SK-N-SH (cell line): ENCODE results near the gene SBF2. TPM values are rescaled to one million over a fixed set of nuclear protein-coding genes. Genes with fewer than 3 reads are reported as not detected.
"Not testable (repeated sequence)": the region's sequence is repeated elsewhere in the genome, so short reads cannot be mapped to it uniquely, and the experiment has no call there.

Source experiments
- CTCF ChIA-PET: fragments of 300-600, 350-600 bp; formaldehyde crosslinking; extraction: SDS; loops from one replicate; lab custom pipeline; 2021; lab: Yijun Ruan, JAX
- POLR2A ChIA-PET: fragments of 350-600 bp; sonication (Branson Sonifier 250); formaldehyde crosslinking; extraction: SDS; loops from one replicate; lab custom pipeline; 2020; ENCODE audit warnings: antibody characterized with exemption, inconsistent platforms; lab: Yijun Ruan, JAX
- DNase-seq: peaks from one replicate; pipeline ENCODE4 v3.0.0; 2012
- H2AFZ ChIP-seq: fragments of 200-600 bp; sonication (generic); 2 replicates; pipeline ENCODE4 v1.8.1; 2016; ENCODE audit warnings: antibody characterized with exemption, mild to moderate bottlenecking, low read depth
- H3F3A ChIP-seq: fragments of 200-600 bp; sonication (generic); replicated peaks from 2 replicates; pipeline ENCODE3; 2016; ENCODE audit warnings: antibody characterized with exemption, mild to moderate bottlenecking; ENCODE audit not compliant: insufficient read depth
- H3K27ac ChIP-seq, 2 experiments: fragments of 200-500 bp in 1 of 2; fragments of 200-600 bp in 1 of 2; sonication (Bioruptor generic) in 1 of 2; sonication (generic), shearing (Covaris generic) in 1 of 2; 2 replicates each; pipeline versions ENCODE4 v1.5.1 to v1.6.1; 2014 to 2016; ENCODE audit warnings: low read depth in 2 of 2, inconsistent platforms in 1 of 2, low read length in 1 of 2, mild to moderate bottlenecking in 1 of 2, mixed read lengths in 1 of 2
- H3K27me3 ChIP-seq: fragments of 200-600 bp; sonication (generic), shearing (Covaris generic); 2 replicates; pipeline ENCODE4 v1.6.1; 2016; ENCODE audit warnings: mixed run types; ENCODE audit not compliant: insufficient read depth
- H3K36me3 ChIP-seq, 2 experiments: fragments of 200-500 bp in 1 of 2; fragments of 200-600 bp in 1 of 2; sonication (Bioruptor generic) in 1 of 2; sonication (generic) in 1 of 2; replicated peaks in 1 of 2; 2 replicates each; pipeline versions ENCODE3 to v1.5.1; 2014 to 2016; ENCODE audit warnings: low read length in 1 of 2, mild to moderate bottlenecking in 1 of 2; ENCODE audit not compliant: insufficient read depth in 2 of 2, control insufficient read depth in 1 of 2
- H3K4me1 ChIP-seq, 2 experiments: fragments of 200-500 bp in 1 of 2; fragments of 200-600 bp in 1 of 2; sonication (Bioruptor generic) in 1 of 2; sonication (generic), shearing (Covaris generic) in 1 of 2; 2 replicates each; pipeline versions ENCODE4 v1.5.1 to v1.6.1; 2014 to 2016; ENCODE audit warnings: low read depth in 1 of 2, low read length in 1 of 2, mixed run types in 1 of 2; ENCODE audit not compliant: insufficient read depth in 2 of 2, control insufficient read depth in 1 of 2
- H3K4me2 ChIP-seq: fragments of 200-600 bp; sonication (generic), shearing (Covaris generic); 2 replicates; pipeline ENCODE4 v1.6.1; 2017; ENCODE audit warnings: mixed run types
- H3K4me3 ChIP-seq, 2 experiments: fragments of 200-500 bp in 1 of 2; fragments of 200-600 bp in 1 of 2; sonication (Bioruptor generic) in 1 of 2; sonication (generic), shearing (Covaris generic) in 1 of 2; 2 replicates each; pipeline versions ENCODE4 v1.5.1 to v1.8.1; 2014 to 2016; ENCODE audit warnings: low read depth in 2 of 2, inconsistent platforms in 1 of 2, low read length in 1 of 2, mild to moderate bottlenecking in 1 of 2, mixed read lengths in 1 of 2, moderate library complexity in 1 of 2
- H3K79me2 ChIP-seq: fragments of 200-600 bp; sonication (generic); 2 replicates; pipeline ENCODE4 v1.8.1; 2017; ENCODE audit warnings: mild to moderate bottlenecking; ENCODE audit not compliant: insufficient read depth
- H3K9ac ChIP-seq: fragments of 200-600 bp; sonication (generic); 2 replicates; pipeline ENCODE4 v1.6.1; 2017; ENCODE audit warnings: mixed run types
- H3K9me2 ChIP-seq: fragments of 200-600 bp; sonication (generic); 2 replicates; pipeline ENCODE4 v1.6.1; 2017; ENCODE audit warnings: mixed run types
- H3K9me3 ChIP-seq: fragments of 200-600 bp; sonication (generic); 2 replicates; pipeline ENCODE4 v1.6.1; 2017; ENCODE audit warnings: mixed run types, mild to moderate bottlenecking, moderate library complexity
- H4K20me1 ChIP-seq: fragments of 200-600 bp; sonication (generic); 2 replicates; pipeline ENCODE4 v1.6.1; 2017; ENCODE audit warnings: mild to moderate bottlenecking, mixed run types; ENCODE audit not compliant: insufficient read depth
- CHD2 ChIP-seq: fragments of 150-350 bp; IDR thresholded peaks from 2 replicates; pipeline ENCODE4 v1.6.1; 2018; ENCODE audit warnings: low read length; ENCODE audit not compliant: partially characterized antibody
- EP300 ChIP-seq, 2 experiments: IDR thresholded peaks; 2 replicates each; pipeline versions ENCODE4 v1.4.0 to v1.6.1; 2012; ENCODE audit warnings: borderline replicate concordance in 1 of 2, low read depth in 1 of 2, low read length in 1 of 2
- FOSL2 ChIP-seq: IDR thresholded peaks from 2 replicates; pipeline ENCODE4 v1.4.0; 2012; ENCODE audit warnings: low read depth, mild to moderate bottlenecking, moderate library complexity, borderline replicate concordance
- FOXJ3 ChIP-seq: sonication (generic); formaldehyde crosslinking; IDR thresholded peaks from 2 replicates; pipeline ENCODE4 v1.5.1; 2020; ENCODE audit warnings: mild to moderate bottlenecking, missing genetic modification reagents
- FOXM1 ChIP-seq: IDR thresholded peaks from 2 replicates; pipeline ENCODE4 v1.4.0; 2012; ENCODE audit warnings: low read depth, mild to moderate bottlenecking
- GABPA ChIP-seq: IDR thresholded peaks from 2 replicates; pipeline ENCODE4 v1.4.0; 2012; ENCODE audit warnings: low read depth, mild to moderate bottlenecking
- JUND ChIP-seq: IDR thresholded peaks from 2 replicates; pipeline ENCODE4 v1.4.0; 2012
- MAX ChIP-seq: IDR thresholded peaks from 2 replicates; pipeline ENCODE4 v1.4.0; 2012; ENCODE audit warnings: low read depth
- MXI1 ChIP-seq: IDR thresholded peaks from 2 replicates; pipeline ENCODE4 v1.6.1; 2012; ENCODE audit warnings: mild to moderate bottlenecking, low read depth, low read length, improper control_type of control experiment
- NRF1 ChIP-seq: IDR thresholded peaks from 2 replicates; pipeline ENCODE4 v1.6.1; 2012; ENCODE audit warnings: low read depth, mild to moderate bottlenecking, low read length
- PBX3 ChIP-seq: IDR thresholded peaks from 2 replicates; pipeline ENCODE4; 2012
- POLR2AphosphoS5 ChIP-seq: IDR thresholded peaks from 2 replicates; pipeline ENCODE4 v1.6.1; 2012; ENCODE audit warnings: low read depth, low read length
- RAD21 ChIP-seq: IDR thresholded peaks from 2 replicates; pipeline ENCODE4 v1.6.1; 2012; ENCODE audit warnings: mild to moderate bottlenecking, low read length
- REST ChIP-seq: IDR thresholded peaks from 2 replicates; pipeline ENCODE4 v1.6.1; 2012; ENCODE audit warnings: mild to moderate bottlenecking, low read depth, low read length, moderate library complexity
- RXRA ChIP-seq: IDR thresholded peaks from 2 replicates; pipeline ENCODE4 v1.4.0; 2012; ENCODE audit warnings: low read depth, mild to moderate bottlenecking, borderline replicate concordance
- SMC3 ChIP-seq: IDR thresholded peaks from 2 replicates; pipeline ENCODE4 v1.6.1; 2012; ENCODE audit warnings: low read depth, low read length, improper control_type of control experiment
- TAF1 ChIP-seq: IDR thresholded peaks from 2 replicates; pipeline ENCODE4 v1.6.1; 2012; ENCODE audit warnings: low read depth, mild to moderate bottlenecking, low read length, moderate library complexity, borderline replicate concordance
- TEAD4 ChIP-seq: IDR thresholded peaks from 2 replicates; pipeline ENCODE4 v1.4.0; 2012; ENCODE audit warnings: mild to moderate bottlenecking, borderline replicate concordance; ENCODE audit not compliant: insufficient read depth
- YY1 ChIP-seq: IDR thresholded peaks from 2 replicates; pipeline ENCODE4 v1.4.0; 2012; ENCODE audit warnings: low read depth, mild to moderate bottlenecking
- ZBTB33 ChIP-seq: IDR thresholded peaks from 2 replicates; pipeline ENCODE4 v1.4.0; 2012; ENCODE audit warnings: low read depth, borderline replicate concordance
- WGBS: methylation state at CpG from one replicate; pipeline ENCODE4 v1.1.6; 2017; ENCODE audit warnings: low lambda C conversion rate; 5-methylcytosine and 5-hydroxymethylcytosine counted together
- polyA plus RNA-seq, 3 experiments: library from polyadenylated mRNA; depleted of rRNA; stranded (reverse); fragments of >200 nt; gene quantifications; 2 replicates each; pipeline ENCODE4 v1.2.3, GENCODE V29; 2012
- TF ChIP-seq, protein P1 (sequence below): fragments of 150-350 bp; IDR thresholded peaks from 2 replicates; pipeline ENCODE4 v1.6.1; 2017; ENCODE audit warnings: antibody characterized with exemption, low read length, low read depth, borderline replicate concordance

The SBF2 gene
- polyA plus RNA-seq, 1 of the 3 experiments (the other 2 are of a cell fraction): 23.0 TPM

DNA sequence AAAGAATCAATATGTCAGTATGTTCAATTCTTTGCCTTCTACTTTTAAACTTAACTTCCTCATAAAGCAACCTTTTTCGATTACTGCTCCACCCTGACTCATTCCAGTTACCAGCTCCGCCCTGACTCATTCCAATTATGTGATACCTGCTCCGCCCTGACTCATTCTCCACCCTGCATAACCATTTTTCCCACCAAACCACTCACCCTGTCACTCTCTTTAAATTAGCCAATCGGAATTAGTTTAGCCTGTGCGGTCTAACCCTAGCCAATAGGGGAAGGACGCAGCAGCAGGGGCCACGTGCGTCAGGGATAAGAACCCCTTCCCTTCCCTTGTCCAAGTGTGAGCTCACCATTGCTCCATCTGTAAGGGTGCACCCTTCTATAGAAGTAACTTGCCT lies 393.8 kb downstream of the SBF2 start:
- H3K27me3 ChIP-seq, H4K20me1 ChIP-seq, H2AFZ ChIP-seq, H3K79me2 ChIP-seq, H3K4me3 ChIP-seq, H3K9me3 ChIP-seq, H3K9me2 ChIP-seq, CTCF ChIA-PET, H3K4me2 ChIP-seq, H3K36me3 ChIP-seq, POLR2A ChIA-PET, DNase-seq: not testable (repeated sequence)
- 51% methylated on average over 8 of the region's 8 CpGs for whole genome bisulfite sequencing
- peak overlapping the region; percentile 15; the same call in 1 of the 2 replicates for H3K9ac ChIP-seq
- TF ChIP-seq FOXM1 (peak; percentile 20; the same call in 1 of the 2 replicates), PBX3 (peak; percentile 88), FOSL2 (peak; percentile 73), JUND (peak; percentile 49; the same call in 1 of the 2 replicates), MAX (0 out of 2 replicates have a peak, but pooled peaks have one; percentile 11)
- peaks cover 0 to 11% of the 10 kb centered on the region in 2 experiments; a peak in 3 of 4 replicates for H3K4me1 ChIP-seq
- peaks cover 19% of the 10 kb centered on the region for H3F3A ChIP-seq
- H3K27ac ChIP-seq: peak overlapping the region in 1 of 2 experiments; percentile 52; a peak in 3 of 4 replicates

GRCh38 chr11:9899676-9900075 lies 394.3 kb downstream of the SBF2 start:
- Histone ChIP-seq H3K79me2 (no peaks in the 10 kb centered on the region), H3K4me3 (no peak overlapping the region), H3K9ac (peak overlapping the region; percentile 15; the same call in 1 of the 2 replicates), H3K9me3 (no peaks in the 10 kb centered on the region), H3F3A (peaks cover 13% of the 10 kb centered on the region), H3K9me2 (no peaks in the 10 kb centered on the region), H2AFZ (no peak overlapping the region), H3K36me3 (peaks cover 5 to 10% of the 10 kb centered on the region in 2 experiments), H3K27ac (peak overlapping the region; percentile 29 to 52; a peak in 3 of 4 replicates), H3K4me1 (peaks cover 0 to 6% of the 10 kb centered on the region in 2 experiments; a peak in 2 of 4 replicates), H3K27me3 (no peaks in the 10 kb centered on the region), H3K4me2 (no peak overlapping the region), H4K20me1 (no peaks in the 10 kb centered on the region)
- WGBS: 96% methylated on average over 1 of the region's 1 CpG
- no peak for DNase-seq
- ChIA-PET POLR2A (no interaction called here), CTCF (interaction anchor here (0.7 kb wide), 1 partner anchor 142 kb away, joined by 3 read pairs; no protein-coding TSS in a partner anchor)
- TF ChIP-seq TAF1 (no peak), GABPA (no peak), REST (no peak), NRF1 (no peak), YY1 (no peak), TEAD4 (no peak), MXI1 (no peak), RXRA (no peak), FOSL2 (no peak), FOXJ3 (CRISPR knock-in tag) (no peak), CHD2 (no peak), POLR2AphosphoS5 (no peak), SMC3 (no peak), RAD21 (no peak), EP300 (IDR thresholded peaks at IDR 0.05; ENCODE audit: borderline replicate concordance in 1 of 2, low read depth in 1 of 2, low read length in 1 of 2) (no peak), ZBTB33 (no peak)
- TF ChIP-seq, protein P1, sequence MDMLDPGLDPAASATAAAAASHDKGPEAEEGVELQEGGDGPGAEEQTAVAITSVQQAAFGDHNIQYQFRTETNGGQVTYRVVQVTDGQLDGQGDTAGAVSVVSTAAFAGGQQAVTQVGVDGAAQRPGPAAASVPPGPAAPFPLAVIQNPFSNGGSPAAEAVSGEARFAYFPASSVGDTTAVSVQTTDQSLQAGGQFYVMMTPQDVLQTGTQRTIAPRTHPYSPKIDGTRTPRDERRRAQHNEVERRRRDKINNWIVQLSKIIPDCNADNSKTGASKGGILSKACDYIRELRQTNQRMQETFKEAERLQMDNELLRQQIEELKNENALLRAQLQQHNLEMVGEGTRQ: no peak
